ENCODE measurements around the gene FRAT1.

The FRAT1 gene

GRCh38 chr10:97331153-97331703, 12.2 kb downstream of the FRAT1 start:
- Mint-ChIP-seq H3K9me3 (no peaks in the 10 kb centered on the region), H3K27me3 (ENCODE audit: low read depth) (peaks cover 21% of the 10 kb centered on the region), H3K4me3 (peak overlapping the region; percentile 69 to 91 (median 85)), H3K27ac (peak overlapping the region in 2 of 3 experiments; percentile 70 to 75), H3K36me3 (ENCODE audit: low read depth) (peaks cover 14% of the 10 kb centered on the region), H3K4me1 (peaks cover 49% of the 10 kb centered on the region)
- TF ChIP-seq, protein P1, sequence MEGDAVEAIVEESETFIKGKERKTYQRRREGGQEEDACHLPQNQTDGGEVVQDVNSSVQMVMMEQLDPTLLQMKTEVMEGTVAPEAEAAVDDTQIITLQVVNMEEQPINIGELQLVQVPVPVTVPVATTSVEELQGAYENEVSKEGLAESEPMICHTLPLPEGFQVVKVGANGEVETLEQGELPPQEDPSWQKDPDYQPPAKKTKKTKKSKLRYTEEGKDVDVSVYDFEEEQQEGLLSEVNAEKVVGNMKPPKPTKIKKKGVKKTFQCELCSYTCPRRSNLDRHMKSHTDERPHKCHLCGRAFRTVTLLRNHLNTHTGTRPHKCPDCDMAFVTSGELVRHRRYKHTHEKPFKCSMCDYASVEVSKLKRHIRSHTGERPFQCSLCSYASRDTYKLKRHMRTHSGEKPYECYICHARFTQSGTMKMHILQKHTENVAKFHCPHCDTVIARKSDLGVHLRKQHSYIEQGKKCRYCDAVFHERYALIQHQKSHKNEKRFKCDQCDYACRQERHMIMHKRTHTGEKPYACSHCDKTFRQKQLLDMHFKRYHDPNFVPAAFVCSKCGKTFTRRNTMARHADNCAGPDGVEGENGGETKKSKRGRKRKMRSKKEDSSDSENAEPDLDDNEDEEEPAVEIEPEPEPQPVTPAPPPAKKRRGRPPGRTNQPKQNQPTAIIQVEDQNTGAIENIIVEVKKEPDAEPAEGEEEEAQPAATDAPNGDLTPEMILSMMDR (IDR thresholded peaks at IDR 0.05; ENCODE audit: unreplicated experiment in 3 of 3) = no peak

DNA sequence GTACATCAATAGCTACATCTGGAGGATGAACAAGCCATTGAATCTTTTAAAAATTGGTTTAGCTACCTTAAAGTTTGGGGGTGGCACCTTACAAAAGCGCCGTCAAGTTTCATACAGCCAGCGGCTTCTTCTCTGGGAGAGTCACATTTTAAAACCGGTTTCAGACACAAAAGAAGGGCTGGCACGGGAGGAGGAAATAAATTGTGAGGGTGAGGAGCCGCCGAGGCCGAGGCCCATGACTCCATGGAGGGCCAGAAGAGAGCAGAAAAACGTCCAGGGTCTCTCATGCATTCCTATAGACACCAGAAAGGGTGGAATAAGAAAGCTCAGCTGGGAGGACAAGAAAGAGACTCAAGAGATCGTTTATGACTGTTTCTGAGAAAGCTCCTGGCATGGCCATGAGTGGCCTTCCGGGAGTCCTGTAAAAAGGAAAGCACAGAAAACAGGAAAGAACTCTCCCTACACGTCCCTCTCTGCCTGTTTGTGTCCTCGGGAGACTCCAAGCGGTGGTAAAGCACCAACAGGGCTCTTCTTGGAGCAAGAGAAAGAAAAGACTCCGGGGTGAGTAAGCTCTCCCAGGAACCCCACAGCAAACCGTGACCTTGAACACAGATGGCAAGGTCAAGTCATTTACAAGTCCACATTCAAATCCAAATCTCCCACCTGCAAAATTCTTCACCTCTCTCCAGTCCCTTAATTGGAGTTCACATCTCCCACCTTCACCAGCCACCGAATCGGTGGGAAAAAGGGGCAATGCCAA, 13.7 kb downstream of the FRAT1 start:
- Mint-ChIP-seq H3K9me3 (no peaks in the 10 kb centered on the region), H3K36me3 (ENCODE audit: low read depth) (peaks cover 14% of the 10 kb centered on the region), H3K4me3 (peak overlapping the region; percentile 85 to 92 (median 91)), H3K27ac (peak overlapping the region; percentile 85 to 95 (median 89)), H3K27me3 (ENCODE audit: low read depth) (peaks cover 36% of the 10 kb centered on the region), H3K4me1 (peaks cover 57% of the 10 kb centered on the region)
- TF ChIP-seq, protein P1 (IDR thresholded peaks at IDR 0.05; ENCODE audit: unreplicated experiment in 3 of 3) = peak; percentile 15 to 25 (median 20)

DNA sequence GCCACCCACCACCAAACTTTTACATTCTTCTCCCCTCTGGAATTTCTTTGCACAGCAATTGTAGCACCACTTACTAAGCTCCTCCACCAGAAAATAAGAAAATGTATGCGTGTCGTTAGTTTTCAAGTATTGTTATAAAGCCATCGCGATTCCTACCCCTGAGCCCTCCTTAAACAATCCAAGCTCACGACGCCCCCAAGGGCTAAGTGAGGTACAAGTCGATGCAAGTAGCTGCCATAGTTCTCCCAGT, 14.2 kb downstream of the FRAT1 start:
- H3K27me3 Mint-ChIP-seq (ENCODE audit: low read depth) = peaks cover 41% of the 10 kb centered on the region
- H3K9me3 Mint-ChIP-seq = no peaks in the 10 kb centered on the region
- TF ChIP-seq, protein P1 (IDR thresholded peaks at IDR 0.05; ENCODE audit: unreplicated experiment in 3 of 3) = peak in 2 of 3 experiments; percentile 19 to 21
- H3K4me3 Mint-ChIP-seq = peak overlapping the region; percentile 85 to 92 (median 91)
- H3K4me1 Mint-ChIP-seq = peaks cover 56% of the 10 kb centered on the region
- H3K36me3 Mint-ChIP-seq (ENCODE audit: low read depth) = peaks cover 14% of the 10 kb centered on the region
- peak overlapping the region; percentile 85 to 95 (median 89) for H3K27ac Mint-ChIP-seq

DNA sequence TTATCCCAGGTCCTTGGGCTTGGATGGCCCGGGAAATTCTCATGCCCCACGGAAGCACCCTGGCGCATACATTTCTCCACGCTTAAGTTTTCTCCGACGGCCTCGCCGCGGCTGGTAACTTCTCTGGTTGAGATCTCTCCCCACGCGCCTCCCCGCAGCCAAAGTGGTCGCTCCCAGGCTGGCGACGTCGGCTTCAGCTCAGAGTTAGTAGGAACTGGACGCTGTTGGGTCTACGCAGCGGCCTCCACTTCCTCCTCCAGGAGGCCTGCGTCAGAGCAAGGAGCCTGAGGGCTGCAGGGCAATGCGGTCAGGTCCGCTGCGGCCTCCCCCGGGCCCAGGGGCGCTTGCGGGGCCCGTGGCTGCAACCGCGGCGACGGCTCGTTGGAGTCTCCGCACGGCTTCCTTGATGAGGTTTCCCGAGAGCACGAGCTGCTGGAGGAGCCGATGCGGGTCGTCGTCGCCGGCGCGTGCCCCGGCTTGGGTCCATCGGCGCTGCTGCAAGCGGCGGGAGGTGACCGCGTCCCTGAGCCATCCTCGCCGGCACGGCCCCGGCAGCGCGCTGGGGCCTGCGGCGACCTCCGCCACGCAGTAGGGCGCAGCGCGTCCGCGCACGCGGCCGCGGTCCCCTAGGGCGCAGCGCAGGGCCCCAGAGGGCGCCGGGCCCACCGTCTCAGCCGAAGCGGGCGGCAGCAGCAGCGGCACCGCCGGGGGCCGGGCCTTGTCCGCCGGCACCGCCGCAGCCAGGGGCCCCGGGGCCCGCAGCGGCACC, 14.7 kb downstream of the FRAT1 start:
- H3K27ac Mint-ChIP-seq = peak overlapping the region; percentile 85 to 95 (median 89)
- H3K27me3 Mint-ChIP-seq (ENCODE audit: low read depth) = peaks cover 46% of the 10 kb centered on the region
- H3K4me1 Mint-ChIP-seq = peaks cover 53% of the 10 kb centered on the region
- no peaks in the 10 kb centered on the region for H3K9me3 Mint-ChIP-seq
- peaks cover 14% of the 10 kb centered on the region for H3K36me3 Mint-ChIP-seq (ENCODE audit: low read depth)
- peak overlapping the region; percentile 85 to 92 (median 91) for H3K4me3 Mint-ChIP-seq
- TF ChIP-seq, protein P1 (IDR thresholded peaks at IDR 0.05; ENCODE audit: unreplicated experiment in 3 of 3) = no peak

GRCh38 chr10:97334370-97335175, 15.5 kb downstream of the FRAT1 start, which contains the start of gene FRAT2:
FRAT2 (minus strand) TSS chr10:97334729; CDS start chr10:97334572, 157 bp downstream.
- H3K4me1 Mint-ChIP-seq = peaks cover 50% of the 10 kb centered on the region
- H3K9me3 Mint-ChIP-seq = no peaks in the 10 kb centered on the region
- H3K4me3 Mint-ChIP-seq = peak within 1 kb of the TSS; percentile 85 to 92 (median 91)
- TF ChIP-seq, protein P1 (IDR thresholded peaks at IDR 0.05; ENCODE audit: unreplicated experiment in 3 of 3) = no peak
- peaks cover 10% of the 10 kb centered on the region for H3K36me3 Mint-ChIP-seq (ENCODE audit: low read depth)
- peak within 1 kb of the TSS; percentile 85 to 95 (median 89) for H3K27ac Mint-ChIP-seq
- peaks cover 53% of the 10 kb centered on the region for H3K27me3 Mint-ChIP-seq (ENCODE audit: low read depth)
